HUES6 (cell line): ENCODE data around the gene PDK2.

Source experiments
- H3K27ac ChIP-seq: 2 replicates; pipeline ENCODE4 v1.7.0; 2013; ENCODE audit warnings: low read depth, mild to moderate bottlenecking, low read length, inconsistent platforms
- H3K27me3 ChIP-seq: 2 replicates; pipeline ENCODE4 v1.6.1; 2013; ENCODE audit warnings: low read length; ENCODE audit not compliant: control insufficient read depth, insufficient read depth
- H3K36me3 ChIP-seq: 2 replicates; pipeline ENCODE4 v1.6.1; 2013; ENCODE audit warnings: low read length; ENCODE audit not compliant: control insufficient read depth, insufficient read depth
- H3K4me1 ChIP-seq: 2 replicates; pipeline ENCODE4 v1.6.1; 2013; ENCODE audit warnings: low read length; ENCODE audit not compliant: control insufficient read depth, insufficient read depth
- H3K4me3 ChIP-seq: 2 replicates; pipeline ENCODE4 v1.5.1; 2013; ENCODE audit warnings: low read depth, low read length
- H3K9ac ChIP-seq: one replicate; pipeline ENCODE4 v1.6.1; 2013; ENCODE audit warnings: mild to moderate bottlenecking, low read length
- H3K9me3 ChIP-seq: 2 replicates; pipeline ENCODE4 v1.6.1; 2013; ENCODE audit warnings: low read depth, low read length; ENCODE audit not compliant: control insufficient read depth, insufficient read depth

The PDK2 gene

DNA sequence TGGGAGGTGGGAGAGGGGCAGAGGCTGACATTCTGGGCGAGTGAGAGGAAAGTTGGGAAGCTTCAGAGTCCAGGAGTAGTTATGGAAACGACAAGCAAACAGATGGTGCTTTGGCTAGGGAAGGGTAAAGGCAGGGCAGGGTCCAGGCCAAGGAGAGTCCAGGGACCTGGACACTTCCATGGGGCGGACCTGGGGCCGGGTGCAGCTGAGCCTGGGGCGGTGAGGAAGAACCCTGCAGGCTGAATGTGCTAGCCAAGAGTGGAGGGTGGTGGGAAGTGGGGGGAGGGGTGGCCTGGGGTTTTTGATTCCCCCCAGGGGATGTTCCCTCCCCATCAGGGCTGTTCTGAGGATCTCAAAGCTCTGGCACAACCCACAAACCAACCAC, 52.7 kb downstream of the PDK2 start:
- peak overlapping the region; percentile 23 for H3K9ac ChIP-seq
- H3K9me3 ChIP-seq, result no peaks in the 10 kb centered on the region
- peak overlapping the region; percentile 64 for H3K4me3 ChIP-seq
- peaks cover 30% of the 10 kb centered on the region for H3K4me1 ChIP-seq
- H3K27ac ChIP-seq, result no peak overlapping the region
- peaks cover 15% of the 10 kb centered on the region; the same call in 1 of the 2 replicates for H3K27me3 ChIP-seq
- peaks cover 23% of the 10 kb centered on the region for H3K36me3 ChIP-seq

DNA sequence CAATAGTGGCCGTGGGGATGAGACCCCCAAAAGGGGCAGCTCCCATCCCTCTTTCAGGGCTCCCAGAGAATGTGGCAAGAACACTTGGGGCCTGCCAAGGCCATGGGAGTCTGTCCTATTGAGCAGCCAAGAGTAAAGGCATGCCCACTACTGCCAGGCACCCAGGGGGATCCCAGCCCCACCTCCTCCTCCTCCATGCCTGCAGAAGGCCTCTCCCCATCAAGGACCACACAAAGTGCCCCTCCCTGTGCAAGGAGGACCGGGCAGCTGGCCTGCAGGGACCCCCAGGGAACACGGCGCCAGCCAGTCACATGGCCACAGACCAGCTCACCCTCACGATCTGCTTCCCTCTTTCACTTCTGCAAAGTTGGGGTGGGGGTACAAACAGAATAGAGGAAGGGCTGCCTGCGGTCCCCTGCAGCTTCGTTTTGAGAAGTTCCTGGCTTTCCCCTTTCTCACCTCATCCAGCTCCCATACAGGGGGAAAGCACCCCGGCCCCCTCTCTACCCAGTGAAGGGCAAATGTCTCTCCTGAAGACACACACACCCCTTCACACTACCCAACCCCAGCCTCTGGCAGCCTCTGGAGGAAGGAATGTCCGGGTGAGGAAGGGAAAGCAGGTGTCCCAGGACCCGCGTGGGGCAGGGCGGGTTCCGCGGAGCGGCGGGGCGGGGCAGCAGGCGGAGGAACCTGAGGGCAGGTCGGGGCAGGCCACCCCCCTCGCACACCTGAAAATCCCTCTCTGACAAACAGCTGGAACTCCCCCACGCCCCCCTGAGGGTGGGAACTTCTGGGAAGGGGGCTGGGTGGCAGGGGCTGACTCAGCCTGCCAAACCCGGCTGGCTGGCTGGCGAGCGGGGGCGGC, 53.3 kb downstream of the PDK2 start:
- no peak overlapping the region for H3K27ac ChIP-seq
- peaks cover 32% of the 10 kb centered on the region for H3K4me1 ChIP-seq

DNA sequence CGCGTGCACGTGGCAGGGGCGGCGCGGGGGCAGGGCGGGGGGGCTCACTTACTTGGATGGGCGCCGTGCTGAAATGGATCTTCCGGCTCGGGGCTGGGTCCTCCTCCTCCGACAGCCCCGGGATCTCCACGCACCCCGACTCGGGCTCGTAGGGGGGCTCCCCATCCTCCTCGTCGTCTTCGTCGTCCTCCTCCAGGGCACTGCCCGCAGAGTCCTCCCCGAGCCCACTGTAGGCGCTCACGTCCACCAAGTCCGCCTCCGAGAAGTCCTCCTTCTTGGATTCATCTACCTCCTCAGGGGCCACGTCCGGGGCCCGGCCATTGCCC, 53.9 kb downstream of the PDK2 start:
- Histone ChIP-seq H3K9ac (no peak overlapping the region), H3K27me3 (peaks cover 15% of the 10 kb centered on the region; the same call in 1 of the 2 replicates), H3K9me3 (no peaks in the 10 kb centered on the region), H3K4me3 (peak overlapping the region; percentile 64), H3K4me1 (peaks cover 32% of the 10 kb centered on the region), H3K27ac (no peak overlapping the region), H3K36me3 (peaks cover 11% of the 10 kb centered on the region)

More for the DNA sequence above, 53.3 kb downstream of the PDK2 start:
- peak overlapping the region; percentile 23 for H3K9ac ChIP-seq
- H3K36me3 ChIP-seq, result peaks cover 17% of the 10 kb centered on the region
- H3K27me3 ChIP-seq, result peaks cover 15% of the 10 kb centered on the region; the same call in 1 of the 2 replicates
- H3K4me3 ChIP-seq, result peak overlapping the region; percentile 64
- H3K9me3 ChIP-seq, result no peaks in the 10 kb centered on the region

DNA sequence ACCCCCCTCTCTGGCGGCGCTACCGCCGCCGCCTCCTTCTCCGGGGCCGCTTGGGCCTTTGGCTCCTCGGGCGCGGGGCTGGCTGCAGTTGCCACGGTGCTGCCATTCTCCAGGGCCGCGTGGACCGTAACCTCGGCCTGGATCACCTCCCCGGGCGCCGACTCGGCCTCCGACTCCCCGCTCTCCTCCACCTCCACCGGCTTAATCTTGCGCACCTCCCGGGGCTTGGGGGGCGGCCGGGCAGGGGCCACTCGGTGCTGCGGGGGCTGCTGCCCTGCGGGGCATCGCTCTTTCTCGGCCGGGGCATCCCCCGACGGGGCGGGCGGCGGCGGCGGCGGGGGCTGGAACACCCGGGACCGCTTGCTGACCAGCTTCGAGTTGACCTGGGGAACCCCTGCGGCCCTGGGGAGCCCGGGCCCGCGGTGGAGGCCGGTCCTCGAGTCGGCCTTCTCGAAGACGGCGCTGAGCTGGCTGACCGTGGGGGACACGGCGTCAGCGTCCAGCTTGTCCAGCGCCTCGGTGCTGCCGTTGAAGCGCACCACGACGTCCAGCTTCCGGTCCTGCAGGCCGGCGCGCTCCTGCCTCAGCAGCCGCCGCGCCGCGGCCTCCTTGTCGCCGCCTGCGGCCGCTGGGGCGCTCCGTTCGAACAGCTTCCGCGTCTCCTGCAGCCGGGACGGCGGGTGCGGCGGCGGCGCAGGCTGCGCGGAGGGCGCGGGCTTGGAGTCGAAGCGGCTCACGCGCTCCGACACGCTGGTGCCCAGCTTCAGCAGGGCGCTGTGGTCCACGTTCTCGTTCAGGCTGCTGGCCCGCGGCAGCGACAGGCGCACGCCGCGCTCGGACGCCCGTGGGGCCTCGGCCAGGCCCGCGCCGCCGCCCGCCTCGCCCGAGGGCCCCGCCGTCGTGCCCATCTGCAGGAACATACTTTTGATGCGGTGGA, 54.5 kb downstream of the PDK2 start:
- H3K4me1 ChIP-seq, result peaks cover 32% of the 10 kb centered on the region
- H3K36me3 ChIP-seq, result peaks cover 5% of the 10 kb centered on the region
- no peak overlapping the region for H3K27ac ChIP-seq
- peaks cover 15% of the 10 kb centered on the region; the same call in 1 of the 2 replicates for H3K27me3 ChIP-seq
- peak overlapping the region; percentile 64 for H3K4me3 ChIP-seq
- H3K9me3 ChIP-seq, result no peaks in the 10 kb centered on the region
- H3K9ac ChIP-seq, result peak overlapping the region; percentile 18

DNA sequence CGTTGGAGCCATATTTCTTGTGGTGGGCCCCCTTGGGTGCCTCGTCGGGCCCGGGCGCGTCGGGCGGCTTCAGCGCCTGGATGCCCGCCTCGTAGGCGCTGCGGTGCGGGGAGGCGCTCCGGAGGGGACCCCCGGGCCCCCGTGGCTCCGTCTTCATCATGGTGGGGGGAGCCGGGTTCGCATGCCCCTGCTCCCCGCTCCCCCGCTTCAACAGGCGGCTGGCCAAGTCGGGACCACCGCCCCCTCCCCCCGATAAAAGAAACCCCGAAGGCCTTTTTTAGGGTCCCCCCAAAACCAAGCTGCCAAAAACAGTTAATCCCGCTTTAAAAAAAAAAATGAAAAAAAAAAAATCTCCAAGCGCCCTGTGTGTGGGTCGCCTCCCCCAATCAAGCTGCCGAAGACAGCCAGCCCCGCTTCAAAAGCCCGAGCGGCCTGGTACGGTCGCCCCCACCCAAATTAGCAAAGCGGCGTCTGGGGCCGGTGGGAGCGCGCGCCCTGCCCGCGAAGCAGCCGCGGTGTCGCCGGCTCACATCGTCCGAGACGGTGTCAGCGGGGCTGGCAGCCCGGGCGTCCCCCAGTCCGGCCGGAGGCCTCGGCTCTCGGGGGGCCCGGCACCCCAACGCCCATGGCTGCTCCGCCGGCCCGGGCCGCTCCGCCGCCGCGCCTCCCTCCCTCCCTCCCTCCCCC, 55.3 kb downstream of the PDK2 start, which contains the start of gene PPP1R9B:
TSS of gene PPP1R9B (minus strand) at position 324 of the 687 bp plus-strand sequence. CDS start at position 160, 164 bp downstream.
- no peaks in the 10 kb centered on the region for H3K9me3 ChIP-seq
- H3K9ac ChIP-seq, result peak within 1 kb of the TSS; percentile 66
- H3K27ac ChIP-seq, result no peak within 1 kb of the TSS; the same call in 1 of the 2 replicates
- peaks cover 36% of the 10 kb centered on the region for H3K4me1 ChIP-seq
- H3K27me3 ChIP-seq, result peaks cover 15% of the 10 kb centered on the region; the same call in 1 of the 2 replicates
- no peaks in the 10 kb centered on the region for H3K36me3 ChIP-seq
- H3K4me3 ChIP-seq, result peak within 1 kb of the TSS; percentile 91

DNA sequence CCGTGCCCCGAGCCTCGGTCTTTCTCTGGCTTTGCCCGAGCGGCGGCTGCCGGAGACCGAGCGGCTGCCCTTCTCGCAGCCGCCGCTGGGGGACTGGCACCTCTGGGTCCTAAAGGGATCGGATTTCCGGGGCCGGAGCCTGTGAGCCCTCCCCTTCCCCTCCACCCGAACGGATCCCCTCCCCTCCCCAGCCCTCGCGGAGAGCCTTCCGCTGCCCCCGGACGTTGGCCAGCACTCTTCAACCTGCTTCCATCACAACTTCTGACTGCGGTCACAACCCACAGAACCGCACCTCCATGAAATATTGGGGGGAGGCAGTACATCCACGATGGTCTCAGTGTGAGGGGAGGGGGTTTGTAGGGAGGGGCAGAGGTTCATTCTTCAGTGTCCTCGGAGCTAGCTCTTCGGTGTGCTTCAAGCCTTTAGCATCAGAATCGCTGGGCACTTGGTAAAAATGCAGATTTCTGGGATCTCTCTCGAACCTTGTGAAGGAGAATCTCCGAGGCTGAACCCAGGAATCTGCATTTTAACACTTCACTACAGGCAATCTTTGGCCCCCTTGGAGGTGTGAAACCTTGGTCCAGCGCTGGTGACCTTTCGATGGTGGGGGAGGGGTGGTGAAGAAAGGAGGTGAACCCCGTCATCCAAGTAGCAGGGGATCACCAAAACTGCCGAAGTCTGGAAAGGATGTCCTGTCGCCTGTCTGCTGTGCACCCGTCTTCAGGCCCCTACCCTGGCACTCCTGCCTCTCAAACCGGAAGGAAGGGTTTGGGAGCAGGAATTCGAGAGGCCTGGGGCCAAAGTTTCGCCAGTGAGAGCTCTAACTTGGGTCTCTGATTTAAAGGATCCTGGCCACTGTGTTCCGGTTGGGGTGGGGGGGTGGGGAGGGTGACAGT, 56.1 kb downstream of the PDK2 start:
- Histone ChIP-seq H3K4me3 (peak overlapping the region; percentile 91), H3K27me3 (peaks cover 15% of the 10 kb centered on the region; the same call in 1 of the 2 replicates), H3K9ac (peak overlapping the region; percentile 66), H3K27ac (no peak overlapping the region; the same call in 1 of the 2 replicates), H3K36me3 (no peaks in the 10 kb centered on the region), H3K4me1 (peaks cover 37% of the 10 kb centered on the region), H3K9me3 (no peaks in the 10 kb centered on the region)

DNA sequence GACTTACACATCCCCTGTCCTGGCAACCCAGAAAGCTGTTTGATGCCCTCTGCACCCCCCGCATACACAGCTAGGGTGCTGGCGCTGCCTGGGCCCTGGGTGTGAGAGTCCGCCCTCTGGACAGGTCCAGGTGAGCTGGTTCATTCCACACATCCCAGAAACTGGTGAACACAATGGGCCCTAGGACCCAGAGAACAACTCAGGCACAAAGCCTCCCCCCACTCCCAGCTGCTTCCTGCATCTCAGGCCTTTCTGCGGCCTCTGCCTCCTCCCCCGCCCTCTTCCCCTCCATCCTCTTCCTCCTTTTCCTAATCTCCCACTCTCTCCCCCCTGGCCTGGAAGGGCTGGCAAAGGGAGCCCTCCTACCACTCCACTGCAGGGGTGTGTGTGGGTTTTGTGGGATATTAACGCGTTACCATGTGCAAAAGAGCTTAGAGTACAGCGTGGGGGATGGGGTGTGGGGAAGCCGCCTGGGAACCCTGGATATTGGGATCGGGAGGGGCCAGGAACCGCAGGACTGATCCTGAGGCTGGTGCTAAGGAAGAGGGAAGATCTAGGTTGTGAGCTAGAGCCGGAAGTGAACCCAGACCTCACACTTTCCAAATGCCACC, 56.9 kb downstream of the PDK2 start:
- Histone ChIP-seq H3K4me1 (peaks cover 29% of the 10 kb centered on the region), H3K27me3 (peaks cover 15% of the 10 kb centered on the region; the same call in 1 of the 2 replicates), H3K9ac (peak overlapping the region; percentile 23), H3K9me3 (no peaks in the 10 kb centered on the region), H3K27ac (no peak overlapping the region; the same call in 1 of the 2 replicates), H3K4me3 (peak overlapping the region; percentile 91), H3K36me3 (no peaks in the 10 kb centered on the region)

DNA sequence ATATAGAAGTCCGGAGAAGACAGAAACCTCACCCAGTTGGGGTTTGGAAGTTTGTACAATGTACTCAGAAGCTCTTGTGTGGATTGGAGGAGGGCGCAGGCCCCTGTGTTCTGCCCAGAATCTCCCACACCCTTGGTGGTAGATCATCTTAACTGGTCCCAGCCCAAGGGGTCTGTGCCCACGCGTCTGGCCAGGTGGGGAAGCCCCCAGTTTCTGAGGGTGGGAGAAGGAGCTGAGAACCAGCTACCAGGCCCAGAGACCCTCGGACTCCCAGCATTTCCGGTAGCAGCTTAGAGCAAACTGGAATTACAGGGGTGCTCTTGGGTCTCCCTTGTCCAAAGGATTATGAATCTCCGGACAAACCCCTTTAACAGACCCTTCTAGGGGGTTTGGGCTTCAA, 57.6 kb downstream of the PDK2 start:
- no peak overlapping the region for H3K9ac ChIP-seq

DNA sequence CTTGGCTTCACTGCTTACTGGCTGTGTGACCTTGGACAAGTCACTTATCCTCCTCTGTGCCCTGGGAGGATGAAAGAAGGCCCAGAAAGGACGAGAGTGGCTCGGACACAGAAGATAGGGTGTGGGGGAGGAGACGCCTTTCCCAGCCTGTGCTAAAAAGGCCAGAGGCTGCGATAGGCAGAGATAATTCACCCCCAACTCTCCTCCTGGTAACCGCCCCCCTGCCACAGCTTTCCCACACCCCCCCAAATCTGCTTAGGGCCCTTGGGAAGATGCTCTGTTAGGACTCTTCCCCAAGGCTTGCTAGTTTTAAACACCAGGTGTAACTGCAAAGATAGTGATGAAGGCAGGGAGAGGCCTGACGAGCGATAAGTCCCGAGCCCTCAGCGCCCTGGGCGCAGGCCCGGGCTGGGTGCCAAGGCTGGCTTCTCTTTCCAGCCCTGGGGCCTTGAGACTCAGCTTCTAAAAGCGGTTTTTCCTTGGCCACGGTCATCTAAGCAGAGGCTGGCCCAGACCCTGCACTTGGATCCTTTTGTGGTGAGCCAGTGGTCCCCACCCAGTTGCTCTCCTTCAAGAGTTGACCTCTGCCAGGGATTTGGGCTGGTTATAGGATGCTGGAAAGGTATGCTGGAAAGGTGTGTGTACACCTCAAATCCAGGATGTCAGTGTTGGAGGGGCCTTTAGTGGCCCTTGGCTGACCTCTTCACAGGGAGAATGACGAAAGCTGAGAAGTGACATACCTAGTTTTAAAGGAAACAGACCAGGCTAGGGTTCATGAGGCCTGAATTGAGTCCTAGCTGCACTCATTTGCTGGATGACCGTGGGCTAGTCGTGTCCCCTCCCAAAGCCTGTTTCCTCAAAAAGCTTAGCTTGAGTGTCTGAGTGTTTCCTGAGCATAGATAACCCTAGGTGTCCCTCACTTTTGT, 58.8 kb downstream of the PDK2 start:
- Histone ChIP-seq H3K9ac (no peak overlapping the region), H3K4me1 (peaks cover 14% of the 10 kb centered on the region), H3K36me3 (no peaks in the 10 kb centered on the region), H3K27ac (no peak overlapping the region), H3K4me3 (no peak overlapping the region), H3K27me3 (peaks cover 15% of the 10 kb centered on the region; the same call in 1 of the 2 replicates), H3K9me3 (no peaks in the 10 kb centered on the region)

More for the DNA sequence above, 57.6 kb downstream of the PDK2 start:
- Histone ChIP-seq H3K36me3 (no peaks in the 10 kb centered on the region), H3K27ac (no peak overlapping the region), H3K4me3 (no peak overlapping the region), H3K27me3 (peaks cover 15% of the 10 kb centered on the region; the same call in 1 of the 2 replicates), H3K4me1 (peaks cover 22% of the 10 kb centered on the region), H3K9me3 (no peaks in the 10 kb centered on the region)
